HL-60 (cell line): ENCODE data around the gene LRMDA.

Experiments used
- CTCF ChIP-seq: IDR thresholded peaks from one replicate; pipeline ENCODE4 v1.5.1; 2011; ENCODE audit warnings: low read length, control low read depth, inconsistent platforms; ENCODE audit not compliant: insufficient read depth
- GABPA ChIP-seq: IDR thresholded peaks from 2 replicates; pipeline ENCODE4 v1.6.1; 2012; ENCODE audit warnings: low read depth
- POLR2AphosphoS5 ChIP-seq: IDR thresholded peaks from 2 replicates; pipeline ENCODE4 v1.6.1; 2012; ENCODE audit warnings: low read depth
- REST ChIP-seq: IDR thresholded peaks from 2 replicates; pipeline ENCODE4 v1.6.1; 2012; ENCODE audit warnings: low read depth; ENCODE audit not compliant: insufficient replicate concordance

- TF ChIP-seq CTCF (no peak), POLR2AphosphoS5 (no peak), REST (no peak), GABPA (no peak)
Observed at GRCh38 chr10:75400771-75401568, 30.5 kb upstream of the LRMDA start.
